Thoracic aorta (tissue), 2 donors: Measurements from ENCODE around the gene WDR5. TPM values are rescaled to one million over a fixed set of nuclear protein-coding genes. Genes with fewer than 3 reads are reported as not detected.

Source experiments
- ATAC-seq: fragments of 150-250 bp; one replicate; pipeline ENCODE4 v1.8.0; 2017; ENCODE audit warnings: low read depth; ENCODE audit not compliant: insufficient number of reproducible peaks, low FRiP score
- DNase-seq: peaks from one replicate; pipeline ENCODE4 v3.0.0-alpha.2; 2020; ENCODE audit warnings: low spot score
- H3K27ac ChIP-seq, 2 donors: fragments of 200-600 bp; sonication (generic); 1 replicate in 1 of 2; 2 replicates in 1 of 2; pipeline ENCODE4 v1.5.1; 2016; ENCODE audit warnings: mild to moderate bottlenecking in 2 of 2, moderate library complexity in 2 of 2
- H3K27me3 ChIP-seq: fragments of 200-600 bp; sonication (generic); replicated peaks from 2 replicates; pipeline ENCODE4 v1.6.0; 2016; ENCODE audit warnings: mild to moderate bottlenecking; ENCODE audit not compliant: insufficient read depth
- H3K36me3 ChIP-seq: fragments of 200-600 bp; sonication (generic); one replicate; pipeline ENCODE4 v1.5.1; 2016
- H3K4me1 ChIP-seq, 2 donors: fragments of 200-600 bp; sonication (generic); 1 replicate in 1 of 2; 2 replicates in 1 of 2; pipeline versions ENCODE4 v1.5.1 to v1.6.0; 2016; ENCODE audit warnings: low read depth in 2 of 2, mild to moderate bottlenecking in 1 of 2; ENCODE audit not compliant: control insufficient read depth in 1 of 2
- H3K4me3 ChIP-seq: fragments of 200-600 bp; sonication (generic); 2 replicates; pipeline ENCODE4 v1.5.1; 2016; ENCODE audit warnings: mild to moderate bottlenecking
- H3K9me3 ChIP-seq: fragments of 200-600 bp; sonication (generic); 2 replicates; pipeline ENCODE4 v1.5.1; 2016
- total RNA-seq, 2 donors: library from RNA; depleted of rRNA; stranded (reverse); fragments of >200 nt; gene quantifications; one replicate each; pipeline versions ENCODE4 v1.1.0 to v1.2.3, GENCODE V29; 2016
- TF ChIP-seq, protein P1 (sequence below): fragments of 200-600 bp; sonication (generic); IDR thresholded peaks from one replicate; pipeline ENCODE4 v1.5.1; 2019; ENCODE audit warnings: antibody characterized with exemption

The WDR5 gene
- total RNA-seq, 2 donors from 2014 or later = 20.7 to 24.0 TPM

DNA sequence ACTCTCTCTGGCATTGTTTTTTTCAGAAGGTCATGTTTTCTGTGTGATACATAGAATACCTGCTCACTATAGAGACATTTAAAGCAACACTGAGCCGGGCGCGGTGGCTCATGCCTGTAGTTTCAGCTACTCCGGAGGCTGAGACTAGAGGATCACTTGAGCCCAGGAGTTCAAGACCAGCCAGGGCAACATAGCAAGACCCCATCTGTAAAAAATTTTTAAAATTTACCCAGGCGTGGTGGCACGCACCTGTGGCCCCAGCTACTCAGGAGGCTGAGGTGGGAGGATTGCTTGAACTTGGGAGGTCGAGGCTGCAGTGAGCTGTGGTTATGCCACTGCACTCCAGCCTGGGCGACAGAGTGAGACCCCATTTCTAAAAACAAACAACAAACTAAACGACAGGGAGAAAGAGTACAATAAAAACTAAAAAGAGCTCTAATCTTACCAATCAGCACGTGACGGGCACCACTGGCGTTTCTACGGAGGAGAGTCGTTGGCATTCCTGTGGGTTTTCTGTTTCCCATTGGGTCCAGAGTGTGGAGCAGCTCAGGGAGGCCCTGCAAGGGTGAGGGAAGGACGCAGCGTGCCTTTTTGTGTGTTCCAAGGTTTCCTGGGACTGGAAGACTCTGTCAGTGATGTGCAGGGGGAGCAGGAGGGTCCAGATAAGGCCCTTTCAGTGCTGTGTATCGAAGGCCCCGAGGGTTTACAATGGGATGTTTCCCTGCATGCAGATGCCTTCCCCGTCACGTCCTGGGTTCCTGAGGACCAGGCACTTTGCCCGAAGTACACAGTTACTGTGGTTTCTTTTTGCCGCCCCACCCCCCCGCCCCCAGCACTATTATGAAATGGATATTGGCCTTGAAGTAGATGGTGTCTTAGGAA lies 35.7 kb downstream of the WDR5 start:
- H3K27me3 ChIP-seq = no peaks in the 10 kb centered on the region
- ATAC-seq (no peak), DNase-seq (no peak)
- no peaks in the 10 kb centered on the region for H3K36me3 ChIP-seq
- H3K27ac ChIP-seq = no peak overlapping the region
- no peak overlapping the region for H3K4me3 ChIP-seq
- TF ChIP-seq, protein P1, sequence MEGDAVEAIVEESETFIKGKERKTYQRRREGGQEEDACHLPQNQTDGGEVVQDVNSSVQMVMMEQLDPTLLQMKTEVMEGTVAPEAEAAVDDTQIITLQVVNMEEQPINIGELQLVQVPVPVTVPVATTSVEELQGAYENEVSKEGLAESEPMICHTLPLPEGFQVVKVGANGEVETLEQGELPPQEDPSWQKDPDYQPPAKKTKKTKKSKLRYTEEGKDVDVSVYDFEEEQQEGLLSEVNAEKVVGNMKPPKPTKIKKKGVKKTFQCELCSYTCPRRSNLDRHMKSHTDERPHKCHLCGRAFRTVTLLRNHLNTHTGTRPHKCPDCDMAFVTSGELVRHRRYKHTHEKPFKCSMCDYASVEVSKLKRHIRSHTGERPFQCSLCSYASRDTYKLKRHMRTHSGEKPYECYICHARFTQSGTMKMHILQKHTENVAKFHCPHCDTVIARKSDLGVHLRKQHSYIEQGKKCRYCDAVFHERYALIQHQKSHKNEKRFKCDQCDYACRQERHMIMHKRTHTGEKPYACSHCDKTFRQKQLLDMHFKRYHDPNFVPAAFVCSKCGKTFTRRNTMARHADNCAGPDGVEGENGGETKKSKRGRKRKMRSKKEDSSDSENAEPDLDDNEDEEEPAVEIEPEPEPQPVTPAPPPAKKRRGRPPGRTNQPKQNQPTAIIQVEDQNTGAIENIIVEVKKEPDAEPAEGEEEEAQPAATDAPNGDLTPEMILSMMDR = no peak
- no peaks in the 10 kb centered on the region for H3K9me3 ChIP-seq
- peaks cover 0 to 10% of the 10 kb centered on the region in 2 donors for H3K4me1 ChIP-seq

DNA sequence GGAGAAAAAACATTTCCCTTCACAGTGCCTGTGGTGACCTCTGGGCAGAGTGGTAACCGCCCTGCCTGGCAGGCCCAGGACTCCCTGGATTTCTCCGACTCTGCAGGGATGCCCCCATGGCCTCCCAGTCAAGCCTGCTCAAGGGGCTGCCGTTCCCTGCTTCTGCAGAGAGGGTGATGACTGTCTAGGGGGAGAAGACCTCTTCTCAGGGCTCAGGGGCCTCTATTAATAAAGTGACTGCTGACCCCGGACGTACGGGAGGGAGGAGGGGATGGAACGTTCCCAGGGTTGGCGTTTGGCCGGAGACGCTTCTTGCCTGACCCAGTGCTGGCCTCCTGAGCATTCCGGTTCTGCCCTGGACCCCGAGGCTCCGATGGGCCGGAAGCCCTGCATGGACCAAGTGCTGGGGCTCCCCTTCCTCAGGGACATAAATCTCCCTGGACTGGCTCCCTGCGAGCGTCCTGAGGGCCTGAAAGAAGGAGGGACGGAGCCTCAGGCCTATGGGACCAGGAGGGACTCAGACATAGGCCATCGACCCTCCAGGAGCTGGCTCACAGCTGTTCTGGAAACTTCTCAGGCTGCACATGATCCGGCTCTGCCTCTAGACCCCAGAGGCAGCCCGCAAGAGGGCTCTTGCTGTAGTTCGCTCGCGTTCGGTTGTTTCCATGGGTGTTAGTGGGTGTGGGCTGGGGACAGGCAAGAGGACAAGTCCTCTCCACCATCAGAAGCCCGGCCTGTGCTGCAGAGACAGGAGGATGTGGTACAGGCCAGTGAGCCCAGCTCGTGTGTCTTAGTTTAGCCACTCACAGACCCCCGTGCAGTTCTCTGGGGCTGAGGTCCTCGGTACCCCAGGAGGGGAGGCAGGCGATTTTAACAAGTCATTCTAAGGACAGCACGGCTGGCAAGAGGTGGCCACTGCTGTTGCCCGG lies 36.6 kb downstream of the WDR5 start:
- no peak overlapping the region for H3K4me3 ChIP-seq
- DNase-seq = no peak
- no peaks in the 10 kb centered on the region for H3K27me3 ChIP-seq
- TF ChIP-seq, protein P1 = no peak
- no peak overlapping the region for H3K27ac ChIP-seq
- H3K4me1 ChIP-seq = peaks cover 0 to 10% of the 10 kb centered on the region in 2 donors
- no peaks in the 10 kb centered on the region for H3K36me3 ChIP-seq
- ATAC-seq = no peak
- no peaks in the 10 kb centered on the region for H3K9me3 ChIP-seq

DNA sequence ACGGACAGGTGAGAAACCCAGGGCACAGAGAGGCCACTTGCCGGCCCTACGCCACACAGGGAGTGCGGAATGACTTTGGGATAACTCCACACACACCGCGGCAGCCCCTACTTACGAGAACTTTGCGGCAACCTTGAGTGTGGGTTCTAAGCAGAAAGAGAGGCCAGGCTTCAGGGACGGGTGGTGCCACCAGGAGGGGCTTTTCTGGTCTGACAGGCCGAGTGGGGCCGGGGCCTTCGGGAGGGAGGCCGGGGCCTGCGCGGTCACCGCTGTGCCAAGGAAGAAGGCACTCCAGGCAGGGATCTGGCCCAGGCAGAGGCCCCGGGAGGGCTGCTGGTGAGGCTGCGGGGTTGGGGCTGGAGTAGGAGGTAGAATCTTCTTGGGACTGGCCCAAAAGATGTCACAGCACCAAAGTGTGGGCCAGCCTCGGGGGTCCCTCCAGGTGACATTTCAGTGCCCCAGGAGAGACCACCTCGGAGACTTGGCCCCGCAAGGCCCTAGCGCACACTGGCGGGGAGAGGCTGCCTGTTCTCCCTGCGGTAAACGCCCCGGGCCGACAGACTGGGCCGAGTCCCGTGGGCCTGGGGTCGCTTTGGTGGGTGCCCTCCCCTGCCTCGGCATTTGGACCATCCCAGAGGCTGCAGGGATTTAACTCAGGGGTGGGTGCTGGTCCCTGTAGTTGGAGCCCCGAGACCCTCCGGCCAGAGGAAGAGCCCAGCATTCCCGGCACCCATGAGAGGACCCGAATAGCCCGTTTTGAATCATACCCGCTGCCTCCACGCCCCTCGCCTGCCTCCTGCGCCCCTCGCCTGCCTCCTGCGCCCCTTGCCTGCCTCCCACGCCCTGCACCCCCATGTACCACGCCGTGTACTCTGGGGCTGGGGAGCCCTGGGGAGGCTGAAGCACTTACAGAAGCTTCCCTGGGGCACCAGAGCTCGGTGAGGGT lies 37.5 kb downstream of the WDR5 start:
- TF ChIP-seq, protein P1 = no peak
- Histone ChIP-seq H3K27me3 (no peaks in the 10 kb centered on the region), H3K27ac (no peak overlapping the region), H3K4me3 (no peak overlapping the region), H3K36me3 (no peaks in the 10 kb centered on the region), H3K9me3 (no peaks in the 10 kb centered on the region), H3K4me1 (peaks cover under 1 to 14% of the 10 kb centered on the region in 2 donors)
- DNase-seq (no peak), ATAC-seq (no peak)

DNA sequence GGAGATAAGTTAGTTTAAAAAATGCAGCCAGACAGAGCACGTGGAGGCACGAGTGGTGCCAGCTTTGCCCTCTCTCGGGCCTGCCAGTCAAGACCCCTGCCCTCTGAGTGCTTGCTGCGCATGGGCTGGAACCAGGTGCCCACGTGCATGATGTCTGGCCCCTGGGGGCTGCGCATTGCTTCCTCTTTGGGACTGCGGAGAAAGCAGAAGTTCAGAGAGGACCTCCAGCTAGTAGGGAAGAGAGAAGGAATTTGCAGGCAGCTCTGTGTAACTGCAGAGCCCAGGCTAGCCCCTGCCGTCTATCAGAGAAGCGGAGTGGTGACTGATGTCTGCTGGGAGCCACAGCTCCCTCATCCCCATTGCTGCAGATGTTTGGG lies 38.2 kb downstream of the WDR5 start:
- Histone ChIP-seq H3K27me3 (no peaks in the 10 kb centered on the region), H3K4me3 (no peak overlapping the region), H3K36me3 (no peaks in the 10 kb centered on the region), H3K9me3 (no peaks in the 10 kb centered on the region), H3K27ac (no peak overlapping the region), H3K4me1 (peaks cover 7 to 21% of the 10 kb centered on the region in 2 donors)
- no peak for DNase-seq
- ATAC-seq = no peak
- TF ChIP-seq, protein P1 = no peak
